GM12892 (cell line): ENCODE measurements around the gene GSK3A.

ENCODE experiments used
- POLR2A ChIP-seq: IDR thresholded peaks from 2 replicates; pipeline ENCODE4 v1.6.1; 2011; ENCODE audit warnings: low read depth, low read length, control low read depth
- POLR2AphosphoS5 ChIP-seq: IDR thresholded peaks from 2 replicates; pipeline ENCODE4 v1.6.1; 2011; ENCODE audit warnings: low read depth, low read length, control low read depth
- TAF1 ChIP-seq: IDR thresholded peaks from 2 replicates; pipeline ENCODE4 v1.6.1; 2011; ENCODE audit warnings: low read depth, mild to moderate bottlenecking, control low read depth, low read length, borderline replicate concordance

GRCh38 chr19:42246922-42247639 lies 4.7 kb upstream of the GSK3A start:
- TF ChIP-seq POLR2AphosphoS5: no peak
- TF ChIP-seq POLR2A: 0 out of 2 replicates have a peak, but pooled peaks have one; percentile 18
- no peak for TF ChIP-seq TAF1
